Ammon's horn (tissue), 1 donor: ENCODE results near the gene MACROD2.
A peak's percentile ranks its signal among the peaks of the same experiment; 100 is the strongest.

Experiments used
- DNase-seq: peaks from one replicate; pipeline ENCODE4 v3.0.0-alpha.2; 2016; ENCODE audit warnings: low spot score

MACROD2 gene

DNA sequence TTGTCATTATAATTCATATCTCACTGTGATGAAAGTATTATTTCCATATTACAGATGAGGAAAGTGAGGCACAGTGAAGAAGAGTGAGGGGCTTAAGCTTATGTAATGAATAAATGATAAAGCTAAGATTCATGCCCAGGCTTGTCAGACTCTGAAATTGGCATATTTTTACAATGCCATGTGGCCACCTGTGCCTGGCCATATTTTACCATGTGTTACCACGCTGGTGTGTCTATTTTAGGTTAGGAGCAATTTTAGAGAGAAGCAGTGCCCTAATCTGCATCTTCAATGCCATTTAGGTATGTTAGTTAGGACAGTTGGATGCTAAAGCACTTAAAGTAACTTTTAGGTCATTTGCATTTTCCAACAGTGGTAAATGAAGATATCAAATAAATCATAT is 530.1 kb downstream of the MACROD2 start:
- DNase-seq = no peak

DNA sequence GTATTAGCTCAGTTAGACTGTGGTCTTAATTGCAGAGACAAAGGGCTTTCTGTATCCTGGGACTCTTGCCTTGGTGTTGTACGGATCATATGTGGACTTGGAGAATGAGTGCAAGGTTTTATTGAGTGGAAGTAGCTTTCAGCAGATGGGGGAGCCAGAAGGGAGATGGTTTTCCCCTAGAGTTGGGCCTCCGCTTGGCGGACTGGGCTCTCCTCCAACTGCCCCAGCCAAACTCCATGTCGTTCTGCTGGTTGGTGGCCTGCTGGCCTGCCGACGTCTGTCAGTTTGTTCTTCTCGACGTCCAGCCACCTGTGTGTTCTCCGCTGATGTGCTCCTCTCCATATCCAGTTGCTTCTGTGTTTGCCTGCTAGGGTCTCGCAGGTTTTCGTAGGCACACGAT is 531.6 kb downstream of the MACROD2 start:
- no peak for DNase-seq

DNA sequence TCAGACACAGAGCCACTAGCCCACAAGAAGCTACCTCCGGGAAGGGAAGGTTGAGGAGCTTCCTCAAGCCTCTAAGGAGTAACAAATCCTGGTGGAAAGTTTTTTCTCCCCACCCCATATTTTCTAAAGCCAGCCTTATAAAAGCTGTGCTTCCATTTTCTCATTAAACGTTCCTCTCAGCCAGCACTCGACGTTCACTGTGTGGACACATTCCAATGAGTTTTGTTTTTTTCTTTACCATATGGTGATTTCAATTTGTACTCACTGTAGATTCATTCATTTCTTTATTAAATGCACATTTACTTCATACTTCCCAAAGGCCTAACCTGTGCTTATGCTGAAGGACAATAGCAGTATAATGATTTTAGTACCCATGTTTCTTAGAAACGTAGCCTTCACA is 536.5 kb downstream of the MACROD2 start:
- DNase-seq = no peak

DNA sequence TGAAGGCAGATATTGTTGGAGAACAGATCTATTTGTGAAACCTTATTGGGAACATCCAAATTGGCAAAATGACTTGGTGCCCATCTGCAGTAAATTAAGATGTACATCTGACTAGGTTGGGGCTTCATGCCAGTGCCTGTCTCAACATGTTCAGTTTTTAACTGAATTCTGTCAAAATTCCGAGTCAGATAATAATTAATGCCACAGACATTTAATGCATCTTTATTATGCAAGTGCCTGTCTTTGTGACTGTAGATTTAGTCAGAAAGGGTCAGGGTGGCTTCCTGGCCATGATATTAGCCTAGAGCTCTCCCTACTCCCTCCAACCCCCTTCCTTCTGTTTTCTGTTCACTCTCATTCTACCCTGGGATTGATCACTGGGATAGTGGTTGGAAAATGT is 541.4 kb downstream of the MACROD2 start:
- peak; percentile 40 for DNase-seq

- no peak for DNase-seq
These were observed 543.1 kb downstream of the MACROD2 start for GRCh38 chr20:14538433-14538832.

DNA sequence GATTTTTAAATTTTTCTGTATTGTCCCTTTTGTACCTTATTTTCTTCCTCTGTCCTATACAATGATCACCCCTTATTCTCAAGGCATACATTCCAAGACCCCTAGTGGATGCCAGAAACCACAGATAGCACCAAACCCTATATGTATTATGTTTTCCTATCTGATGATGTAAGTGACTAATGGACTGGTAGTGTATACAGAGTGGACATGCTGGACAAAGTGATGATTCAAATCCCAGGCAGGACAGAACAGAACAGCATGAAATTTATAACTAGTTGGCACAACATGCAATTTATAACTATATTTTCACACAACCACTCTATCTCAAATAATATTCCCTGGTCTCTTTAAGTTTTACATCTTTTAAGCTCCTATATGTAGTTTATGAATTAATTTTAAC is 547.7 kb downstream of the MACROD2 start:
- no peak for DNase-seq

DNA sequence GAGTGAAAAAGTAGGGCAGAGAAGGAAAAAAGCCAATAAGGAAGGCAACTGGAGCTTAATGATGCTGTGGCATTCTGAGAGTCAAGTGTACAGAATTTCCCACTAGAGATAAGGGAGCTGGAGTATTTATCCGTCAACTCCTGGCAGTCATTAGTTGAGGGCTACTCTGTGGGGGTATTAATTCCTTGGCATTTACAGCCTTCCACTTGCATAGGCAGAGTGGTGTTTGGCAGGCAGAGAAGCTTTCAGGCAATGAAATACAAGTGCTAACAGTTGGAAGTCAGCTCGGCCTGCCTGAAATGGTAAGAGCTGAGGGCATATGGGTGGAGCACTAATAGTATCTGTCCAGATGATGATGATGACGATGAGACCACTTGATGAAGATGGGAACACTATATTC is 549.4 kb downstream of the MACROD2 start:
- DNase-seq = no peak

GRCh38 chr20:14550655-14551054 is 555.3 kb downstream of the MACROD2 start:
- DNase-seq = no peak

- DNase-seq = no peak
These were observed 558.6 kb downstream of the MACROD2 start for GRCh38 chr20:14553774-14554534.

DNA sequence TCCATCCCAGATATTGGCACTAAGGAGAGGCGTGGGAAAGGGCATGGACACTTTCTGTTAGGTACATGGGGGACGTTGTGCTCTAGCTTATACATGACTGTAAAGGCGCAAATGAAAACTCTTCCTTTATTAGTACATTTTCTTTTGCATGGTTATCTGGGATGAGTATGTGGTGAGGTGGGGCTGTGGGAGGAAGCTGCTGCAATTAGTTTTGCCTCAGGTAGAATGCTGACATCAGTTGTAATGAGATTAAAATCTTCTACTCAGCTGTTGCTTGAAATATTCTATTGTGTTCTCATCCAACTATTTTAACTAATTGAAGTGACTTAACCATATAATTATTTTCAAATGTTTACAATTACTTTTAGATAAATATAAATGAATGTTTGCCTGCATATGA is 560.4 kb downstream of the MACROD2 start:
- DNase-seq = no peak

GRCh38 chr20:14556206-14556605 is 560.9 kb downstream of the MACROD2 start:
- DNase-seq = no peak

- no peak for DNase-seq
These were observed 564.3 kb downstream of the MACROD2 start for GRCh38 chr20:14559612-14560011.

- DNase-seq = no peak
These were observed 566.5 kb downstream of the MACROD2 start for GRCh38 chr20:14561741-14562221.

DNA sequence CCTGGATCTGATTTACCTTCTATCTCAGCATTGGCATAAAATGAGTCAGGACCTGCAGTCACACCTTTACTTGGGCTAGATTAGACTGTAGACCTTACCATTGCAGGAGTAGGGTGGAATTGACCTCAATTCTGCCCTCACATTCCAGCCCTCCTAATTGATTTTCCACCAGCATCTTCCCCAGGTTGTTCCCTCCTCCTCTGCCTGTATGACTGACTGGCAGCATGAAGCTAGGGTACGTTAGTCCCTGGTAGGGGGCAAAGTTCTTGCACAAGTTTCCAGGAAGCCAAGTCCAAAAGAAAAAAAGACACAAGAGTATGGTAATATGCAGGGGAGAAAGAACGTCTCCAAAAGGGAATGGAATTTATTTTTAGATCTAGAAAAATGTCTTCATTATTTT is 567.7 kb downstream of the MACROD2 start:
- DNase-seq = no peak

DNA sequence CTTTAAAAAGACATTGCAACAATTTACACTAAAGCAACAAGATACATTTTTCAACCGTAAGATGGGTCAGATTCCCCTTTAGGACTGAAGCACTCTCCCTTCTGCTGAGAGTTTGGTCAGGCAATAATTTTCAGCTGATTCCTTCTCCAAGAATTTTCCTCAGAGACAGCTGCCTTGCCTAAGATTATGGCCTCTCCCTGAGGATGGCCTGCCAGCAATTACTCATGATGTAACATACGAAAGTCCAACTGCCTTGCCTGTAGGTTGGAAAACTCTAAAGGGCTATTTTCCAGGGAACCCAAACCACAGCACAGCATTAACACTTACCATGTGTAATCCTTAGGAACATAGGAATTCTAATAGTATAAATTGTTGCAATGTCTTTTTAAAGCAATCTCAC is 571.2 kb downstream of the MACROD2 start:
- no peak for DNase-seq

GRCh38 chr20:14568225-14568624 is 572.9 kb downstream of the MACROD2 start:
- DNase-seq = no peak

- DNase-seq = no peak
These were observed 573.4 kb downstream of the MACROD2 start for GRCh38 chr20:14568701-14569100.

DNA sequence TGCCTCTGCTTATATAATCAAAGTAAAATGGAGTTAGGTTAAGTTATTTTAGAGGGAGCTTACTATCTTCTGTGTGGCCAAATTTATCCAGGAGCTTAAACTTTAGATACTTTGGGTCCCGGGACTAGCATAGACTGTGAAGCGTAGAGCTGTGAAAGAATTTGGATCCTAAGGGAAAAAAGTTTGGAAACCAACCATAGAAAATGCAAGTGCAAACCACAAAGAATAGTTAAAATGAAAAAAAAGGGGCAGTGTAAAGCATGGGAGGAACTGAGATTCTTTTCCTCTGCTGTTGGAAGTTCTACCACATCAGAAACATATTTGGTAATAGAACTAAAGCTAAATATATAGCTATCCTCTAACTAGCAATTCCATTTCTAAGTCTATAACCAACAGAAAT is 574.3 kb downstream of the MACROD2 start:
- DNase-seq = no peak

- DNase-seq = no peak
These were observed 575.5 kb downstream of the MACROD2 start for GRCh38 chr20:14570811-14571210.

- DNase-seq = no peak
These were observed 578.4 kb downstream of the MACROD2 start for GRCh38 chr20:14573676-14574075.

DNA sequence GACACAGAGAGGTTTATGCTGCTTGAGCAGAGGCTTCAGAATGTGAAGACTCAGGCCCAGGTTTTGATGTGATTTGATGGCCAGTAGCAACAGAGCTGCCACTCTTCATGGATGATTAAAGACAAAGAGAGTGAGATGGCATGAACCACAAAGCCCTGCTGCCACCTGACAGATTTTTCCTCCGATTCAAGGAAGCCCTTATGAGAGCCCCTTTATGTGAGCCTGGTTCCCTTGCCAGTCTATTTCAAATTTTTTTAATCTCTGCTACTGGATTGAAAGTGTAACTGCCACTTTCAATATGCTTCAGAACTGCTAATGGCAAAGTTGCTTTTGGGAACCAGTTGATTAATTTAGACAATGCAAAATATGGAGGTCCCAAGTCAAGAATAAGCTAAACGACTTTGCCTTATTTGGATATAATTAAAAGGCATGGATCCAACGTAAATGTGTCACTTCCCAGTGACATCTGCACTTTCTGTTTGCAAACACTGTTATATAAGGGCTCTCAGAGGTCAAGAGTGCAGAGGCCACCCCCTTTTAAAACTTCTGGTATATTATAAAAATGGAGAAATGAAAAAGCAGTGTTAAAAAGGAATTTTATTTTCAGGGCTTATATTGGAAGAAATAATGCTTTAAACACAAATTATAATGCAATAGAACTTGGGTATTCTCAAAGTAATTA is 581.0 kb downstream of the MACROD2 start:
- DNase-seq = no peak

DNA sequence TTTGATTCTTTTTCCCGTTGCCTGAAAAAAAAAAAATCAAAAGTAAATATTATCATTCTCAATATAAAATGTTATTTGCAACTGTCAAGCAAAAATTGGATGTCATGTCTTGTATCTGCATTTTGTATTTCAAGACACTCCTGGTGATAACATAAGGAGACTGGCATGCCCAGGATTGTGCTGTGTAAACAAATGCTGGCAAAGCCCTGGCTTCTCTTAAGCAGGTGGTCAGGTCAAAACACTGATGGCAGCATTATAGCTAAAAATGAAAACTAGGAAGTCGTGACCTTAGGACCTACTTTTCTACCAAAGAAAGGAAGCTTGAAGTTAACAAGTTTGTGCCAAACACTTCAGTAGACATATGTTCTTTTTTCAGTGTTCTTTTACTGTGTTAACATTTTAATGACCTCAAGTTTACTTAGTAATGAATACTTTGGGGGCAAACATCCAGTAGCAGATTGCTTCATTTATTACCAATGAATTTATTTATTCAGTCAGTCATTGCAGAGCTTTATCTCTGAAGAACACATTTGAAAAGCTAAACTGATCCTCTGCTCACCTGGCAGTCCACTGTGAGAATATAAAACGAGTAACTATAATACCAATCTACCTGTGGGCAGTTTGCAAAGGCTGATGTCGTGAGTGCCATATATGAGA is 585.2 kb downstream of the MACROD2 start:
- DNase-seq = no peak

DNA sequence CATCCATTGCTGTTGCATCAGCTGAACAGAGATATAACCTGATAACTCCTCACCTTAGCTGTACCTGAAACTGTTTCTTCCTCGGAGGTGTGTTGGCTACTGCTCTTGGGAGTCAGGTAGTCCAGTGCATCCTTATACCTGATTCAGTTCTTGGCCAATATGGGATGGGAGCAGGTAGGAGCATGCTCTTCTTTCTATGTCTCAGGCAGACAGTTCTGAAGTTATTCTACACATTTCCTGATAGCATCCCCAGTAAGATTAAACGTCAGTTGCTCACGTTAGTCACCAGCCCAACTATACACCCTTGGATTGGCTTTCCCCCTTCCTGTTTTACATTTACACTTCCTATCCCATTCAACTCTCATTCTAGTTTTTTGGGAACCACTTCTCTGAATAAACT is 586.4 kb downstream of the MACROD2 start:
- DNase-seq = no peak
